ENCODE measurements around the gene WDR90. TPM values are rescaled to one million over a fixed set of nuclear protein-coding genes. Genes with fewer than 3 reads are reported as not detected.

Gene WDR90
- polyA plus RNA-seq, 3 donors, result 44.3 to 67.4 (median 52.0) TPM

Other genes with a start within 250 kb of the WDR90 start
- 10 to 100 TPM; 19.6 to 47.3 (median 33.7) TPM for gene DECR2, start 247.5 kb upstream of the WDR90 start, polyA plus RNA-seq (ENCODE audit: insufficient read length in 3 of 3)
- 100 to 1,000 TPM; 100 to 155 (median 149) TPM for gene RAB11FIP3, start 223.7 kb upstream of the WDR90 start, polyA plus RNA-seq (ENCODE audit: insufficient read length in 3 of 3)
- 10 to 100 TPM; 33.2 to 40.3 (median 36.7) TPM for gene CAPN15, start 121.7 kb upstream of the WDR90 start, polyA plus RNA-seq (ENCODE audit: insufficient read length in 3 of 3)
- 10 to 100 TPM; 16.0 to 17.8 (median 16.5) TPM for gene PRR35, start 89.0 kb upstream of the WDR90 start, polyA plus RNA-seq (ENCODE audit: insufficient read length in 3 of 3)
- gene NHLRC4, start 82.4 kb upstream of the WDR90 start, polyA plus RNA-seq (ENCODE audit: insufficient read length in 3 of 3), result 1 to 10 TPM; 9.0 to 9.6 (median 9.3) TPM
- gene PIGQ, start 79.4 kb upstream of the WDR90 start, polyA plus RNA-seq (ENCODE audit: insufficient read length in 3 of 3), result 10 to 100 TPM; 67.1 to 99.6 (median 85.4) TPM
- gene RAB40C, start 59.3 kb upstream of the WDR90 start, polyA plus RNA-seq (ENCODE audit: insufficient read length in 3 of 3), result 10 to 100 TPM; 24.5 to 33.9 (median 24.6) TPM
- gene WFIKKN1, start 18.4 kb upstream of the WDR90 start, polyA plus RNA-seq (ENCODE audit: insufficient read length in 3 of 3), result 1 to 10 TPM; 2.2 to 2.8 (median 2.3) TPM
- gene METTL26, start 13.1 kb upstream of the WDR90 start, polyA plus RNA-seq (ENCODE audit: insufficient read length in 3 of 3), result 10 to 100 TPM; 51.4 to 71.5 (median 67.8) TPM
- gene MCRIP2, start 7.5 kb upstream of the WDR90 start, polyA plus RNA-seq (ENCODE audit: insufficient read length in 3 of 3), result 10 to 100 TPM; 25.5 to 27.4 (median 25.7) TPM
- gene RHOT2, start 18.8 kb downstream of the WDR90 start, polyA plus RNA-seq (ENCODE audit: insufficient read length in 3 of 3), result 100 to 1,000 TPM in 1 of 3 donors, 10 to 100 TPM in 2; 85.9 to 117 (median 97.9) TPM
- gene RHBDL1, start 26.3 kb downstream of the WDR90 start, polyA plus RNA-seq (ENCODE audit: insufficient read length in 3 of 3), result 1 to 10 TPM; 1.6 to 2.5 (median 1.8) TPM
- gene STUB1, start 31.0 kb downstream of the WDR90 start, polyA plus RNA-seq (ENCODE audit: insufficient read length in 3 of 3), result 100 to 1,000 TPM; 109 to 133 (median 128) TPM
- 10 to 100 TPM; 75.1 to 80.9 (median 75.2) TPM for gene JMJD8, start 35.0 kb downstream of the WDR90 start, polyA plus RNA-seq (ENCODE audit: insufficient read length in 3 of 3)
- gene WDR24, start 41.0 kb downstream of the WDR90 start, polyA plus RNA-seq (ENCODE audit: insufficient read length in 3 of 3), result 10 to 100 TPM; 14.6 to 16.3 (median 15.4) TPM
- gene FBXL16, start 56.4 kb downstream of the WDR90 start, polyA plus RNA-seq (ENCODE audit: insufficient read length in 3 of 3), result 1 to 10 TPM; 1.1 to 2.8 (median 1.9) TPM
- gene METRN, start 65.8 kb downstream of the WDR90 start, polyA plus RNA-seq (ENCODE audit: insufficient read length in 3 of 3), result 10 to 100 TPM in 2 of 3 donors, 1 to 10 TPM in 1; 7.3 to 16.0 (median 12.8) TPM
- 10 to 100 TPM; 18.9 to 24.3 (median 22.5) TPM for gene ANTKMT, start 71.8 kb downstream of the WDR90 start, polyA plus RNA-seq (ENCODE audit: insufficient read length in 3 of 3)
- gene CCDC78, start 77.1 kb downstream of the WDR90 start, polyA plus RNA-seq (ENCODE audit: insufficient read length in 3 of 3), result 1 to 10 TPM; 2.5 to 4.8 (median 3.6) TPM
- gene HAGHL, start 77.7 kb downstream of the WDR90 start, polyA plus RNA-seq (ENCODE audit: insufficient read length in 3 of 3), result 1 to 10 TPM; 4.6 to 8.5 (median 4.8) TPM
- gene CIAO3, start 91.6 kb downstream of the WDR90 start, polyA plus RNA-seq (ENCODE audit: insufficient read length in 3 of 3), result 10 to 100 TPM; 27.1 to 34.9 (median 27.3) TPM
- gene MSLN, start 111.4 kb downstream of the WDR90 start, polyA plus RNA-seq (ENCODE audit: insufficient read length in 3 of 3), result 10 to 100 TPM; 12.9 to 21.3 (median 17.4) TPM
- gene RPUSD1, start 139.0 kb downstream of the WDR90 start, polyA plus RNA-seq (ENCODE audit: insufficient read length in 3 of 3), result 10 to 100 TPM; 13.5 to 19.3 (median 18.6) TPM
- 10 to 100 TPM; 31.8 to 34.3 (median 32.0) TPM for gene CHTF18, start 139.3 kb downstream of the WDR90 start, polyA plus RNA-seq (ENCODE audit: insufficient read length in 3 of 3)
- gene GNG13, start 151.4 kb downstream of the WDR90 start, polyA plus RNA-seq (ENCODE audit: insufficient read length in 3 of 3), result under 1 TPM; 0.39 to 0.47 (median 0.41) TPM